Heart right ventricle (tissue), 16 donors: ENCODE measurements around the gene FAXDC2. TPM values are rescaled to one million over a fixed set of nuclear protein-coding genes. Genes with fewer than 3 reads are reported as not detected.

ENCODE experiments used
- ATAC-seq, 8 donors: fragments of 200-7000 bp; cut with Tn5 transposase; one replicate each; pipeline ENCODE4 v1.9.1; 2020; ENCODE audit warnings: mild to moderate bottlenecking in 8 of 8, moderate library complexity in 8 of 8, moderate number of reproducible peaks in 1 of 8
- DNase-seq, 2 donors: peaks; one replicate each; pipeline ENCODE4 v3.0.0-alpha.2; 2020
- H3K27ac ChIP-seq, 10 donors: fragments of 200-600 bp; sonication (generic) in 2 of 10; one replicate each; pipeline versions ENCODE4 v1.5.0 to v1.8.0; 2020 to 2022; ENCODE audit warnings: mild to moderate bottlenecking in 3 of 10
- H3K27me3 ChIP-seq, 7 donors: fragments of 200-600 bp; one replicate each; pipeline ENCODE4 v1.8.0; 2021 to 2022; ENCODE audit warnings: mild to moderate bottlenecking in 2 of 7
- H3K36me3 ChIP-seq, 9 donors: fragments of 200-600 bp; sonication (generic) in 1 of 9; one replicate each; pipeline versions ENCODE4 v1.5.0 to v1.8.0; 2020 to 2022; ENCODE audit warnings: mild to moderate bottlenecking in 2 of 9
- H3K4me1 ChIP-seq, 9 donors: fragments of 200-600 bp; sonication (generic) in 1 of 9; one replicate each; pipeline versions ENCODE4 v1.5.0 to v1.8.0; 2020 to 2022; ENCODE audit warnings: mild to moderate bottlenecking in 4 of 9
- H3K4me3 ChIP-seq, 10 donors: fragments of 200-600 bp; sonication (generic) in 2 of 10; one replicate each; pipeline versions ENCODE4 v1.5.0 to v1.8.0; 2020 to 2022; ENCODE audit warnings: mild to moderate bottlenecking in 7 of 10, moderate library complexity in 2 of 10
- H3K9me3 ChIP-seq, 11 donors: fragments of 200-600 bp in 10 of 11; sonication (generic) in 2 of 11; one replicate each; pipeline versions ENCODE4 v1.5.0 to v1.8.0; 2013 to 2022; ENCODE audit warnings: mild to moderate bottlenecking in 2 of 11, control low read depth in 1 of 11, moderate library complexity in 1 of 11
- WGBS, 2 donors: extraction: QIAGEN DNeasy Blood & Tissue Kit; methylation state at CpG; one replicate each; pipeline ENCODE4 v1.1.7; 2013; ENCODE audit warnings: inconsistent platforms in 1 of 2; 5-methylcytosine and 5-hydroxymethylcytosine counted together
- intact Hi-C, 10 donors: fragments of 100-400 bp; cut with DNase I; formaldehyde crosslinking; loops; one replicate each; pipeline versions ENCODE4 v1.11.1 to v1.14.2; 2022
- polyA plus RNA-seq, 2 donors: library from polyadenylated mRNA; stranded (reverse); fragments of 200-250 nt; gene quantifications; one replicate each; pipeline ENCODE4 v1.2.3, GENCODE V29; 2013
- total RNA-seq, 10 donors: library from RNA; stranded (reverse); fragmentation: NEBNext Ultra II Directional in 3 of 10; extraction: Animal tissue kit (Norgen Biotek cat#: 25700) in 3 of 10; gene quantifications; one replicate each; pipeline versions ENCODE4 v1.2.1 to v1.2.4, GENCODE V29; 2021 to 2023
- TF ChIP-seq, protein P1 (sequence below), 9 donors: fragments of 200-600 bp; sonication (generic) in 2 of 9; IDR thresholded peaks; one replicate each; pipeline versions ENCODE4 v1.5.0 to v1.8.0; 2021 to 2022; ENCODE audit warnings: antibody characterized with exemption in 9 of 9, mild to moderate bottlenecking in 5 of 9, moderate library complexity in 1 of 9
- donor health status: Arrhythmogenic right ventricular cardiomyopathy.
- donor health status: ischemic (EF 13 %, LVEDD 7.1; RV severe dilation, severe dysfunction).
- donor health status: healthy with polysubstance abuse.
- donor health status: DM: no; HTN: yes; CAD: no.
- donor health status: DM: no; HTN: no; CAD: no.
- donor health status: ischemic (EF 25% LVEDD 6.9; RV normal size, moderate dysfunction).
- donor health status: ischemic (EF 25% LVEDD 5.7; RV mildly dilated, moderate dysfunction).
- donor health status: healthy.
- donor health status: DM: yes; HTN: yes; CAD: no.
- donor health status: Ischemic cardiomyopathy.
- donor health status: ischemic (EF 35%, LVEDD 5.7; RV mildly dilated, moderate dysfunction).
- donor health status: nonischemic (EF 11% LVEDD 7.7; RV severe dilation, severe dysfunction).
- donor health status: DM: yes; HTN: yes; CAD: no.
- donor health status: PGD.
- donor health status: ischemic (EF 29% LVEDD 5.4; RV normal size, mild dysfunction).
- donor health status: nonischemic (EF 23%, LVEDD 6.1; RV moderate dilation, normal function).

The FAXDC2 gene
- total and polyA plus RNA-seq, 12 donors, result 4.8 to 31.5 (median 20.9) TPM

DNA sequence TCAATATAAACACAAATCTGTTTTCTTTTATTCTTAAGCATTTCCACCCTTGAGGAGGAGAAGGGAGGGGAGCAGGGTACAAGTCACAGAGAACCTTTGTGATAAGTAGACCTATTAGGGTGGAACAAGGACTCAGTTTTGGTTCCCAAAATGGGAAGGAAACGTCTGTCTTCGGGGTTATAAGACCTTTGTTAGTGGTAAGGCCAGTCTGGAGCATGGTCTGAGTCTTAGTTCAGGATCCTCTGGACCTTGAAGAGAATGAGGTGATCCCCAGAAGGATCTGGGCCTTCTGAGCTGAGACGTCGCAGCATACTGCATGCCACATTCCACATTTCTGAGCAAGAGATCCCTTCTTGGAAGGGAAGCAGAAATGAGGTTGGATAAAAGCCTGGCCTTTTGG, 37.2 kb downstream of the FAXDC2 start:
- no peak overlapping the region for H3K4me3 ChIP-seq
- no peaks in the 10 kb centered on the region for H3K27me3 ChIP-seq
- DNase-seq (no peak), ATAC-seq (no peak)
- TF ChIP-seq, protein P1, sequence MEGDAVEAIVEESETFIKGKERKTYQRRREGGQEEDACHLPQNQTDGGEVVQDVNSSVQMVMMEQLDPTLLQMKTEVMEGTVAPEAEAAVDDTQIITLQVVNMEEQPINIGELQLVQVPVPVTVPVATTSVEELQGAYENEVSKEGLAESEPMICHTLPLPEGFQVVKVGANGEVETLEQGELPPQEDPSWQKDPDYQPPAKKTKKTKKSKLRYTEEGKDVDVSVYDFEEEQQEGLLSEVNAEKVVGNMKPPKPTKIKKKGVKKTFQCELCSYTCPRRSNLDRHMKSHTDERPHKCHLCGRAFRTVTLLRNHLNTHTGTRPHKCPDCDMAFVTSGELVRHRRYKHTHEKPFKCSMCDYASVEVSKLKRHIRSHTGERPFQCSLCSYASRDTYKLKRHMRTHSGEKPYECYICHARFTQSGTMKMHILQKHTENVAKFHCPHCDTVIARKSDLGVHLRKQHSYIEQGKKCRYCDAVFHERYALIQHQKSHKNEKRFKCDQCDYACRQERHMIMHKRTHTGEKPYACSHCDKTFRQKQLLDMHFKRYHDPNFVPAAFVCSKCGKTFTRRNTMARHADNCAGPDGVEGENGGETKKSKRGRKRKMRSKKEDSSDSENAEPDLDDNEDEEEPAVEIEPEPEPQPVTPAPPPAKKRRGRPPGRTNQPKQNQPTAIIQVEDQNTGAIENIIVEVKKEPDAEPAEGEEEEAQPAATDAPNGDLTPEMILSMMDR (IDR thresholded peaks at IDR 0.05), result no peak
- peaks cover 0 to 100% (median 67%) of the 10 kb centered on the region in 9 donors for H3K36me3 ChIP-seq
- H3K4me1 ChIP-seq, result peaks cover 0 to 29% (median 7%) of the 10 kb centered on the region in 9 donors
- intact Hi-C loops, result loop anchor here in 6 of 10 donors (2.0 to 5.0 kb wide), 3 partner anchors 160 to 162 kb away; no protein-coding TSS in a partner anchor
- 83 to 84% methylated on average over 4 of the region's 4 CpGs for WGBS, 2 donors
- H3K9me3 ChIP-seq, result no peaks in the 10 kb centered on the region
- no peak overlapping the region for H3K27ac ChIP-seq

DNA sequence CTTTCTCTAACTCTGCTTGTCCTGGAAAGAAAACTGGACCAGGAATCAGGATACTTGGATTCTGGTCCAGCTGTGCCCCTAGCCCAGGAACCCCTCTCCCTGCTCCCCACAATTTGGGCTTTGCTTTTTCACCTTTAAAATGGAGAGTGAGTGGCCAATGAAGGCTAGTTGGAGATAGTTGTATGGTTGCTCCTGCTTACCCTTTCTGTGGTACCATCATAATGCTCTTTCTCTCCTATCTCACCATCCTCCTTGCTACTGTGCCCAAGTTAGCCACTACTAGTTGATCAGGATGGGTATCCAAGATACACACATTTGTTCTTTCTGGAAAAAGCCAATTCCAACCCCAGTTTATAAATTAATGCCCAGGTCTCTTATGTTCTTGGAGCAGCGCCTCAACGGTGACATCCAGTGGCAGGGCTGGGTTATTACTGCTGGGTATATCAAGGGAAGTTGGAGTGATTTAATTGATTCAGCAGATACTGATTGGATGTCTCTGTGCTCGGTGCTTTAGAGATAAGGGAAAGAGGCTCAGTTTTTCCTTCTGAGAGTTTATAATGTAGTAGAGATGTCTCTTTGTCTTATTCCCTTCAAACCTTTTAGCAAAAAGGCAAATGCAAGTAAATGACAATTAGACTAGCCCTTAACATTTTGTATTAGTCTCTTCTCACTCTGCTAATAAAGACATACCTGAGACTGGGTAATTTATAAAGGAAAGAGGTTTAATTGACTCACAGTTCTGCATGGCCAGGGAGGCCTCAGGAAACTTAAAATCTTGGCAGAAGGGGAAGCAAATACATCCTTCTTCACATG, 38.5 kb downstream of the FAXDC2 start:
- no peaks in the 10 kb centered on the region for H3K9me3 ChIP-seq
- no peak overlapping the region for H3K4me3 ChIP-seq
- H3K4me1 ChIP-seq, result peaks cover 0 to 17% (median 4%) of the 10 kb centered on the region in 9 donors
- 24 to 30% methylated on average over 3 of the region's 3 CpGs for WGBS, 2 donors
- H3K36me3 ChIP-seq, result peaks cover 0 to 100% (median 71%) of the 10 kb centered on the region in 9 donors
- DNase-seq (peak; percentile 36 to 60), ATAC-seq (peak; percentile 33 to 74 (median 62))
- H3K27ac ChIP-seq, result peak overlapping the region in 1 of 10 donors; percentile 9
- intact Hi-C loops, result loop anchor here (1.0 to 5.0 kb wide), 5 partner anchors 157 to 162 kb away; no protein-coding TSS in a partner anchor
- H3K27me3 ChIP-seq, result no peaks in the 10 kb centered on the region
- TF ChIP-seq, protein P1 (IDR thresholded peaks at IDR 0.05), result peak; percentile 81 to 92 (median 90)

DNA sequence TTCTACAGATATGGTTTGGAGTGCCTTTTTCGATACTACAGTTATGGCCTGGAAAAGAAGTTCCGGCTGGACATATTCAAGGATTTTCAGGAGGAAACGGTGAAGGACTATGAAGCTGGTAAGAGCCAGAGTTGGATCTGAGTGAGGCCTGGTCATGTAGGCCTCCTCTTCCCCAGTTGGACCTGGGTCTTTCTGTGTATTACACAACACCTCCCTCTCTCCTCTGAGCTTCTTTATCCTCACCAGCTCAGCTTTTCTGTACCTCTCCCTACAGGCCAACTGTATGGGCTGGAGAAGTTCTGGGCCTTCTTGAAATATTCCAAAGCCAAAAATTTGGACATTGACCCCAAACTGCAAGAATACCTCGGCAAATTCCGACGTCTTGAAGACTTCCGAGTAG, 39.2 kb downstream of the FAXDC2 start:
- 85 to 88% methylated on average over 7 of the region's 7 CpGs for WGBS, 2 donors
- Histone ChIP-seq H3K27me3 (no peaks in the 10 kb centered on the region), H3K4me3 (no peak overlapping the region), H3K9me3 (no peaks in the 10 kb centered on the region), H3K36me3 (peaks cover 0 to 100% (median 75%) of the 10 kb centered on the region in 9 donors), H3K4me1 (peaks cover 0 to 14% (median 0%) of the 10 kb centered on the region in 9 donors), H3K27ac (peak overlapping the region in 1 of 10 donors; percentile 9)
- TF ChIP-seq, protein P1 (IDR thresholded peaks at IDR 0.05), result no peak
- DNase-seq, result no peak
- intact Hi-C loops, result loop anchor here in 5 of 10 donors (2.0 to 5.0 kb wide), 3 partner anchors 156 to 160 kb away; no protein-coding TSS in a partner anchor
- no peak for ATAC-seq

DNA sequence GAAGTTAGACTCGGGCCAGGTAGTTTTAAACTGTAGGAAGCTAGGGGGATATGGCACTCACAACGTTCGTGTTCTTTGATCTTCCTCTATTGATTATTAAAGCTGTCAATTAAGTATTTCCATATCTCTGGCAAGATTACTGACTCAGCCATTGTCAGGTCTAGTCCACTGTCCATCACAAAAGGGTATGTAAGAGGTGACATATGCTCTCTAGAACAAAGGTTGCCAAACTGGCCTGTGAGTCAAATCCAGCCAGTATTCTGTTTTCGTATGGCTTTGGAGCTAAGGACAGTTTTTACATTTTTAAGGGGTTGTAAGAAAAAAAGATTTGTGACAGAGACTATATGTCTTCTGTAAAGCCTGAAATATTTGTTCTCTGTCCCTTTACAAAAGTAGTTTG, 44.2 kb downstream of the FAXDC2 start:
- Histone ChIP-seq H3K4me3 (no peak overlapping the region), H3K36me3 (peaks cover 0 to 100% (median 94%) of the 10 kb centered on the region in 9 donors), H3K27ac (no peak overlapping the region), H3K9me3 (no peaks in the 10 kb centered on the region), H3K27me3 (no peaks in the 10 kb centered on the region), H3K4me1 (peaks cover 0 to 5% (median 0%) of the 10 kb centered on the region in 9 donors)
- 80 to 84% methylated on average over 4 of the region's 4 CpGs for WGBS, 2 donors
- DNase-seq, result no peak
- intact Hi-C loops, result no loop called here
- no peak for ATAC-seq
- TF ChIP-seq, protein P1 (IDR thresholded peaks at IDR 0.05), result no peak
